Pancreas (tissue), 10 donors: ENCODE data around the gene ARRB1. TPM values are rescaled to one million over a fixed set of nuclear protein-coding genes. Genes with fewer than 3 reads are reported as not detected.

Experiments used
- ATAC-seq, 4 donors: fragments of 200-7000 bp; cut with Tn5 transposase; one replicate each; pipeline versions ENCODE4 v1.8.0 to v1.9.1; 2020; ENCODE audit warnings: mild to moderate bottlenecking in 4 of 4, moderate library complexity in 4 of 4
- DNase-seq, 6 donors: peaks; one replicate each; pipeline ENCODE4 v3.0.0-alpha.2; 2020
- FAIRE-seq: peaks from 2 replicates; lab custom pipeline; 2012; peaks lifted over from hg19 to GRCh38; lab: Jason Lieb, UNC
- H3K27ac ChIP-seq, 4 donors: fragments of 200-600 bp; sonication (generic); 1 replicate in 3 of 4; 2 replicates in 1 of 4; pipeline versions ENCODE4 v1.5.0 to v1.8.0; 2020
- H3K27me3 ChIP-seq, 4 donors: fragments of 200-600 bp; one replicate each; pipeline ENCODE4 v1.8.0; 2021
- H3K36me3 ChIP-seq, 3 donors: fragments of 200-600 bp; sonication (generic) in 1 of 3; one replicate each; pipeline versions ENCODE4 v1.5.0 to v1.8.0; 2020 to 2021
- H3K4me1 ChIP-seq, 3 donors: fragments of 200-600 bp; one replicate each; pipeline ENCODE4 v1.8.0; 2021
- H3K4me3 ChIP-seq, 4 donors: fragments of 200-600 bp; sonication (generic) in 2 of 4; one replicate each; pipeline versions ENCODE4 v1.5.0 to v1.8.0; 2020 to 2021
- H3K9me3 ChIP-seq, 4 donors: fragments of 200-600 bp; one replicate each; pipeline ENCODE4 v1.8.0; 2021
- WGBS, 2 donors: extraction: QIAGEN DNeasy Blood & Tissue Kit; methylation state at CpG; one replicate each; pipeline ENCODE4 v1.1.7; 2013; 5-methylcytosine and 5-hydroxymethylcytosine counted together
- intact Hi-C, 3 donors: fragments of 100-400 bp; cut with DNase I; formaldehyde crosslinking; loops; one replicate each; pipeline versions ENCODE4 v1.11.1 to v1.14.2; 2022
- polyA plus RNA-seq, 2 donors: library from polyadenylated mRNA; stranded (reverse); fragments of 200-250 nt; gene quantifications; one replicate each; pipeline ENCODE4 v1.2.3, GENCODE V29; 2013
- total RNA-seq, 6 donors: library from RNA; stranded (reverse); fragmentation: NEBNext Ultra II Directional in 4 of 6; extraction: Animal tissue kit (Norgen Biotek cat#: 25700) in 4 of 6; gene quantifications; one replicate each; pipeline versions ENCODE4 v1.2.1 to v1.2.4, GENCODE V29; 2021 to 2023
- TF ChIP-seq, protein P1 (sequence below), 4 donors: fragments of 200-600 bp; sonication (generic) in 3 of 4; IDR thresholded peaks; one replicate each; pipeline versions ENCODE4 v1.5.0 to v1.8.0; 2021; ENCODE audit warnings: antibody characterized with exemption in 4 of 4
- donor health status: healthy with polysubstance abuse.
- donor health status: DM: no; HTN: no; CAD: no; lungs with moderate emphysema.
- donor health status: DM: no; HTN: no; CAD: no.
- donor health status: control.
- donor health status: control.
- donor health status: Bipolar disorder and iron deficiency.
- donor health status: DM: yes; HTN: yes; CAD: no.
- donor health status: DM: no; HTN: no; CAD: no.
- donor health status: DM: no; HTN: no; CAD: no.
- donor health status: DM: yes; HTN: yes; CAD: no.

Gene ARRB1
- 10 to 100 TPM; 30.3 to 68.1 (median 33.8) TPM for total RNA-seq
- polyA plus RNA-seq: 10 to 100 TPM in 1 of 2 donors, 1 to 10 TPM in 1; 7.8 to 12.7 TPM

DNA sequence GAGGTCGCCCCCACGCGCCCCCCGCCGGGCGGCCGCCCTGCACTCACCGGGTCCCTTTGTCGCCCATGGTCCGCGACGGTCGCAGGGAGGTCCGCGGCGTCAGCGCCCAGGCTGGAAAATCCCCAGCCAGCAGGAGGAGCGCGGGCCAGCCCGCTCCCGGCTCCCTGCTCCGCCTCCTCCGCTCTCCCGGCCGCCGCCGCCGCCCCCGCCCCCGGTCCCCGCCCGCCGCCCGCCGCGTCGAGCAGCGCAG, at the start of gene ARRB1:
ARRB1 (minus strand) TSS at position 121 of the 250 bp plus-strand sequence; CDS start at position 67, 54 bp downstream.
- H3K27me3 ChIP-seq: no peaks in the 10 kb centered on the region
- FAIRE-seq (no peak), DNase-seq (peak in 1 of 6 donors; percentile 88), ATAC-seq (peak; percentile 71 to 83 (median 76))
- WGBS, 2 donors: 1 to 2% methylated on average over 10 to 38 of the region's 38 CpGs
- H3K4me1 ChIP-seq: peaks cover 13 to 33% (median 27%) of the 10 kb centered on the region in 3 donors
- peak within 1 kb of the TSS; percentile 83 to 87 (median 85) for H3K27ac ChIP-seq
- TF ChIP-seq, protein P1, sequence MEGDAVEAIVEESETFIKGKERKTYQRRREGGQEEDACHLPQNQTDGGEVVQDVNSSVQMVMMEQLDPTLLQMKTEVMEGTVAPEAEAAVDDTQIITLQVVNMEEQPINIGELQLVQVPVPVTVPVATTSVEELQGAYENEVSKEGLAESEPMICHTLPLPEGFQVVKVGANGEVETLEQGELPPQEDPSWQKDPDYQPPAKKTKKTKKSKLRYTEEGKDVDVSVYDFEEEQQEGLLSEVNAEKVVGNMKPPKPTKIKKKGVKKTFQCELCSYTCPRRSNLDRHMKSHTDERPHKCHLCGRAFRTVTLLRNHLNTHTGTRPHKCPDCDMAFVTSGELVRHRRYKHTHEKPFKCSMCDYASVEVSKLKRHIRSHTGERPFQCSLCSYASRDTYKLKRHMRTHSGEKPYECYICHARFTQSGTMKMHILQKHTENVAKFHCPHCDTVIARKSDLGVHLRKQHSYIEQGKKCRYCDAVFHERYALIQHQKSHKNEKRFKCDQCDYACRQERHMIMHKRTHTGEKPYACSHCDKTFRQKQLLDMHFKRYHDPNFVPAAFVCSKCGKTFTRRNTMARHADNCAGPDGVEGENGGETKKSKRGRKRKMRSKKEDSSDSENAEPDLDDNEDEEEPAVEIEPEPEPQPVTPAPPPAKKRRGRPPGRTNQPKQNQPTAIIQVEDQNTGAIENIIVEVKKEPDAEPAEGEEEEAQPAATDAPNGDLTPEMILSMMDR (IDR thresholded peaks at IDR 0.05): no peak
- intact Hi-C loops: loop anchor here in 1 of 3 donors (10.0 kb wide), 1 partner anchor 57 kb away; no protein-coding TSS in a partner anchor
- H3K36me3 ChIP-seq: no peaks in the 10 kb centered on the region
- H3K9me3 ChIP-seq: no peaks in the 10 kb centered on the region
- H3K4me3 ChIP-seq: peak within 1 kb of the TSS; percentile 40 to 92 (median 80)

DNA sequence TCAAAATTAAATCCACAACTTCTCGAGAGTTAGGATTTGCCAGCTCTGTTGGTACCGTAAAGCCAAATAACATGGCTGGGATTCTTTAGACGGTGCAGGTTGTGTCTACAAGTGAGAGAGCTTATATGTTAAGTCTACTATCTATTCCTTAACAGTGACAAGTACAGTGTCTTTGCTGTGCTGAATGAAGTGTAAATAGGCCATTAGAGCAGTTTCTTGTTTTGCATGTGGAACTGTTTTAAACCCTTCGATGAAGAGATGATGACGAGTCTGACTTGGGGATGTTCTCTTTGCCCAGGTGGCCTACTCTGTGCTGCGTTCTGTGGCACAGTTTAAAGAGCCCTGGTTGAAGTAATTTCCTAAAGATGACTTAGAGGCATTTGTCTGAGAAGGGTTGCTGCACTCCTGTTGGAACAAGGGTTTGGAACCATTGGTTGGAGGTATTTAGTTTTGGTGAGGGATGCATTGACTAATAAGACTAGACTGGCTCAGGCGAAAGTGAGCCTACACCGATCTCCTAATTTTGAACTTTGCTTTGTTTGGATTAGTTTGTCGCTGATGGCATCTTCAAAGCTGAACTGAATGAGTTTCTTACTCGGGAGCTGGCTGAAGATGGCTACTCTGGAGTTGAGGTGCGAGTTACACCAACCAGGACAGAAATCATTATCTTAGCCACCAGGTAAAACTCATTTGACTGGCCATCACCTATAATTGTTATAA, 48.8 kb upstream of the ARRB1 start:
- FAIRE-seq (no peak), ATAC-seq (peak; percentile 17 to 34 (median 22)), DNase-seq (no peak)
- H3K27ac ChIP-seq: peak overlapping the region; percentile 56 to 88 (median 82)
- no peaks in the 10 kb centered on the region for H3K27me3 ChIP-seq
- H3K36me3 ChIP-seq: peaks cover 15 to 43% (median 37%) of the 10 kb centered on the region in 3 donors
- TF ChIP-seq, protein P1 (IDR thresholded peaks at IDR 0.05): no peak
- no peaks in the 10 kb centered on the region for H3K9me3 ChIP-seq
- 4 to 10% methylated on average over 11 of the region's 11 CpGs for WGBS, 2 donors
- peaks cover 12 to 25% (median 19%) of the 10 kb centered on the region in 3 donors for H3K4me1 ChIP-seq
- peak overlapping the region; percentile 55 to 88 (median 68) for H3K4me3 ChIP-seq
- intact Hi-C loops: no loop called here

DNA sequence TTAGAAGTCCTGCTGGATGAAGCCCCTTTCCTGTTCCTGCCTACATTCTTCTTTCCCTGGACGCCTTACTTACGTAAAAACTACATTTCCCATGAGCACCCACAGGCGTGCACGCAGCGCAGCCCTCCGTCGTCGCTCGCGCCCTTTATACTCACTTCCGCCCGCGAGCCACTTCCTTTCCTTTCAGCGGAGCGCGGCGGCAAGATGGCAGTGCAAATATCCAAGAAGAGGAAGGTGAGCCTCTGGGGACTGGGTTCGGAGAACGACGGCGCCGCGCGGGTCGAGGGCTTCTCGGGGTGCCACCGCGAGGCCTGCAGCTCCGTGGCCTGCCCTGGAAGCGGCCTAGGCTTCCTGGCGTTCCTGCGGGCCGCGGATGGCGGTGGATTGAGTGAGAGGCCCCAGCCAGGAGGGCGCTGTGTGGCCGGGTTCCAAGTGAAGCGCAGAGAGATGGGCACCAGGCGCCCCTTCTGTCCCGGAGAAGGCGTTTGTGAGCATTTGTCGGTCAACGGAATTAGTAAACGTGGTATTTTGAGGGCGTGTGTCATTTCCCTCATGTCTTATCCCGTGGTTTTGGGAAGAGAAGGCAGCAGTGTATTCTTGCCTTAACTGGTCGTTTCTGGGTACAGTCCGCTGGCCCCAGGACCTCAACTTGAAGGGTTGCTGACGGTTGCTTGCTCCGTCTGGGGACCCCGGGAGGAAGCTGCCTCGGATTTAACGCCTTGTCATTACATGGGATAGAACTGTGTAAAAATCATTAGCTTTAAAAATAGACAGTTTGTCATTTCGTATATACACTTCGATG, 48.1 kb upstream of the ARRB1 start, which contains the start of gene RPS3:
RPS3 (plus strand) TSS at position 175 of the 802 bp plus-strand sequence; CDS start at position 205, 30 bp downstream.
- 0 to 1% methylated on average over 42 to 55 of the region's 55 CpGs for WGBS, 2 donors
- intact Hi-C loops: loop anchor here in 1 of 3 donors (10.0 kb wide), 1 partner anchor 45 kb away; no protein-coding TSS in a partner anchor
- FAIRE-seq (no peak), ATAC-seq (peak; percentile 97 to 98 (median 97)), DNase-seq (peak; percentile 86 to 96 (median 90))
- H3K9me3 ChIP-seq: no peaks in the 10 kb centered on the region
- H3K27ac ChIP-seq: peak within 1 kb of the TSS; percentile 56 to 88 (median 82)
- H3K27me3 ChIP-seq: no peaks in the 10 kb centered on the region
- H3K4me1 ChIP-seq: peaks cover 12 to 25% (median 19%) of the 10 kb centered on the region in 3 donors
- TF ChIP-seq, protein P1 (IDR thresholded peaks at IDR 0.05): no peak
- H3K4me3 ChIP-seq: peak within 1 kb of the TSS; percentile 55 to 88 (median 68)
- peaks cover 11 to 35% (median 30%) of the 10 kb centered on the region in 3 donors for H3K36me3 ChIP-seq

DNA sequence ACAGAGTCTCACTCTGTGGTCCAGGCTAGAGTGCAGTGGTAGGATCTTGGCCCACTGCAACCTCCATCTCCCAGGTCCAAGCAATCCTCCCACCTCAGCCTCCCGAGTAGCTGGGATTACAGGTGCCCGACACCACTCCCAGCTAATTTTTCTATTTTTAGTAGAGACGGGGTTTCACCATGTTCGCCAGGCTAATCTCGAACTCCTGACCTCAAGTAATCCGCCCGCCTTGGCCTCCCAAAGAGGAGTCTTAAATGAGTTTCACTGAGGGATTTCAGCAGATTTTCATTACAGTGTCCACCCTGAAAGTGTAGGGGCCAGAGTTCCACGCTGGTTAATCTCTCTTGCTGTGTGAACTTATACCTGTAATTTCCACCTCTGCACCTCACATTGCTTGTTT, 47.4 kb upstream of the ARRB1 start:
- no peaks in the 10 kb centered on the region for H3K27me3 ChIP-seq
- TF ChIP-seq, protein P1 (IDR thresholded peaks at IDR 0.05): no peak
- 60 to 67% methylated on average over 8 of the region's 8 CpGs for WGBS, 2 donors
- no peak for DNase-seq
- no peak for ATAC-seq
- H3K4me3 ChIP-seq: no peak overlapping the region
- intact Hi-C loops: loop anchor here in 1 of 3 donors (10.0 kb wide), 1 partner anchor 46 kb away; no protein-coding TSS in a partner anchor
- H3K36me3 ChIP-seq: peaks cover 5 to 29% (median 24%) of the 10 kb centered on the region in 3 donors
- no peak overlapping the region for H3K27ac ChIP-seq
- peaks cover 12 to 25% (median 19%) of the 10 kb centered on the region in 3 donors for H3K4me1 ChIP-seq
- no peaks in the 10 kb centered on the region for H3K9me3 ChIP-seq
- no peak for FAIRE-seq
